Measurements from ENCODE around the gene PPT1.
A peak's percentile ranks its signal among the peaks of the same experiment; 100 is the strongest.

The PPT1 gene

DNA sequence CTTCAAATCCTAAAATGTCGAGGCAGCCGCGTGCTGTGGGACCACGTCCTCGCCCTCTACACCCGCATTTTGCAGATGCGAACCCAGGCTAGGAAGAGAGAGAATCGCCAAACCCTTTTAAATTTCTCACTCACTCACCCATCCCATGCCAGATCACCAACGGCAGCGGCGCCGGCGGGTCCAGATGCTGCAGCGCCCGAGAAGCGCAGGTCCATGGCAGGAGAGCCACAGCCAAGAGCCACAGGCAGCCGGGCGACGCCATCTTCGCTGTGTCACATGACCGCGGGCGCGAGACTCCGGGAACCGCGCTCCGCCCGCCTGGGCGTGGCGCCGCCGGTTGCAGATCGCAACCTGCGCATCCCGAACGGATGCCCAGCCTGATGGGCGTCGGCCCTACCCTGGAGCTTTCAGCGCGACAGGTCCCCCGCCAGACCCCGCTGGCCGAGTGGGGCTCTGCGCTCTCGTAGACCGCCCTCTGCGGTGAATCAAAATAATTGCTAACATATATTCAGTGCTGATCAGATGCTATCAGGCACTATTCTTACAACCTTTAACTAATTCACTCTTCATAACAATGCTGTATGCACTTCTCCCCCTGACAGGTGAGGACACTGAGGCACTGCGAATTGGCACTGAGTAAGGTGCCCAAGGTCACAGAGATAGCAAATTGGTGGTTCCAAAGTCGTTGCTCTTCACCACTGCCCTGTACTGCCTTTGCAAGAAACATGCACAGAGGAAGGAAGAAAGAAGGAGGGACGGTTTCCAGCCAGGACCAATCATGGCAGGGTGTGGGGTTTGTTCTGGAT lies at the start of gene PPT1:
Gene PPT1 (minus strand): TSS at position 276 of the 806 bp plus-strand sequence. CDS start 14 bp downstream, at position 262.
- no peak for TF ChIP-seq CTCF (IDR thresholded peaks at IDR 0.05; ENCODE audit: low read depth, low read length)
- peak; percentile 66 to 67 for DNase-seq (ENCODE audit: low read depth in 2 of 2)
- peak within 1 kb of the TSS; percentile 75 to 87 for H3K4me3 ChIP-seq (replicated peaks in 1 of 2; ENCODE audit: low read depth in 2 of 2, low read length in 2 of 2)

- H3K4me3 ChIP-seq (replicated peaks in 1 of 2; ENCODE audit: low read depth in 2 of 2, low read length in 2 of 2), result no peak overlapping the region
- TF ChIP-seq CTCF (IDR thresholded peaks at IDR 0.05; ENCODE audit: low read depth, low read length), result peak; percentile 83
- DNase-seq (ENCODE audit: low read depth in 2 of 2), result peak; percentile 76 to 83
These were observed 47.0 kb upstream of the PPT1 start for GRCh38 chr1:40143891-40144575.

DNA sequence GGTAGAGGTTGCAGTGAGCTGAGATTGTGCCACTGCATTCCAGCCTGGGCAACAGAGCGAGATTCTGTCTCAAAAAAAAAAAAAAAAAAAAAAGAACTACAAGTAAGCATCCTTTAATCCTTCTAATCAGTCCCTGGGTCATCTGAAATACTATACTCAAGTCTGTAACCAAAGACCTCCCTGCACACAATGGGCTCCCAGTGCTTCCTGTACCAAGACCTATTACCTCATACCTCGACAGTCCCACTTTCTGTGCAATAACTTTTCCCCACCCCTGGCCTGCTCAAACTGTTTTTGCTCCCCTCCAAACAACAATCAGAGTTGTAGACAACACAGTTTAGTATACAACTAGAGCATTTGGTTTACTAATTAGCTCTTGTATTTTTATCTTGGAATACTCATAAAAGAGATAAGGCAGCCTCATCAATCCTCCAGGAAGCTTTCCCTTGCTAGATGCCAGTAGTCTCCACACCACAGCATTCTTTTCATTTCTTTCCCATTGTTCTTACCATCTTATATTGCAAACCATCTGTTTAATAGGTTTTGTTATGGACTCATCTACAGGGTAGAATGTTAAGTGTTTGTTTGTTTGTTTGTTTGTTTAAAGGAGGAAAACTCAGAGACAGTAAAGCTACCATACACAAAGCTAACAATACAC lies 45.0 kb upstream of the PPT1 start:
- DNase-seq (ENCODE audit: low read depth in 2 of 2), result no peak
- no peak for TF ChIP-seq CTCF (IDR thresholded peaks at IDR 0.05; ENCODE audit: low read depth, low read length)
- H3K4me3 ChIP-seq (replicated peaks in 1 of 2; ENCODE audit: low read depth in 2 of 2, low read length in 2 of 2), result no peak overlapping the region

DNA sequence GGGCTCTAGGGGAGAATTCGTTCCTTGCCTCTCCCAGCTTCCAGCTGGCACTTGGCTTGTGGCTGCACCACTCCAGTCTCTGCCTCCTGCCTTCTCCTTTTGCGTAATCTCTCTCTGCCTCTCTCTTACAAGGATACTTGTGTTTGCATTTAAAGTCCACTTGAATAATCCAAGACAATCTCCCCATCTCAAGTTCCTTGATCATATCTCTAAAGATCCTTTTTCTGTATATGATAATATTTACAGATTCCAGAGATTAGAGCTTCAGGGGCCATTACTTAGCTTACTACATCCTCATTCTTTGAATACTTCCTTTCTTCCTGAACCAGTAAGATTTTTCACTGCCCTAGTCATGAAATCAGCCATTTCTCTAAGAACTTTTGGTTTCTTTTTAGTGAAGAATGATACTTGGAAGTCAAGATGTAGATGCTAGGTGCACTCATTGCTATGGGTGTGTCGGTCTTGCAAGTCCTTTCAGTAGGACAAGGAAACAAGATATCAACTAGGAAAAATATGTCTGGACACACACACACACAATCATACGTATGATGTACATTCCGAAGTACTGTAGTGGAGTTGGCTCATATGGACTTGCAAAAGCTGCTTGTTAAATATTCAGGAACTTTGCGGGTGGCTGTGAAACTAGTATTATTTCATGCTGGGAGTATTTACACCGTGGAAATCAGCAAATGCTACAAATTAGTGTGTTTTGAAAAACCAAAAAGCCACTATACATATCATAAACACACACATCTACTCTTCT lies 43.3 kb upstream of the PPT1 start:
- TF ChIP-seq CTCF (IDR thresholded peaks at IDR 0.05; ENCODE audit: low read depth, low read length), result no peak
- DNase-seq (ENCODE audit: low read depth in 2 of 2), result peak in 1 of 2 donors; percentile 13

DNA sequence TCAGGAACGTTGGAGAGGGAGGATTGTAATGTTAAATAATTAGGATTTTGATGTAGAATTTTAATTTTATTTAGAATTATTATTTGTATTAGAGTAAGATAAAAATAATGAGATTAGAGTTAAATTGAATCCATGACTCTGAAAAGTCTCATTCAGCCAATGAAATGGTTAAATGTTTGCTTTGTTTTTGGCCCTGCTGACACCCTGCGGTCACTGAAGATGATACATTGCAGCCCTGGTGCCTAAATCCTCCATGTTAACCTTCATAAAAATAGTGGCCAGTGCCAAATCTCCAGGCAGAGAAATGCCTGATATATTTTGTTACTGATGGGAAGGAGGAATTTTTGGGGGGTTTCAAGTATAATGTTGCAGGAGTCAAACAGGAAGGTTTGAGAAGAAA lies 36.8 kb upstream of the PPT1 start:
- no peak for DNase-seq (ENCODE audit: low read depth in 2 of 2)
- H3K4me3 ChIP-seq (replicated peaks in 1 of 2; ENCODE audit: low read depth in 2 of 2, low read length in 2 of 2), result no peak overlapping the region
- no peak for TF ChIP-seq CTCF (IDR thresholded peaks at IDR 0.05; ENCODE audit: low read depth, low read length)

More for the DNA sequence above, 43.3 kb upstream of the PPT1 start:
- H3K4me3 ChIP-seq (replicated peaks in 1 of 2; ENCODE audit: low read depth in 2 of 2, low read length in 2 of 2), result no peak overlapping the region

GRCh38 chr1:40133312-40133665 lies 36.2 kb upstream of the PPT1 start:
- TF ChIP-seq CTCF (IDR thresholded peaks at IDR 0.05; ENCODE audit: low read depth, low read length), result no peak
- no peak overlapping the region for H3K4me3 ChIP-seq (replicated peaks in 1 of 2; ENCODE audit: low read depth in 2 of 2, low read length in 2 of 2)
- DNase-seq (ENCODE audit: low read depth in 2 of 2), result no peak
